HEK293 (cell line): ENCODE measurements around the gene SRR.

ENCODE experiments used
- GLI2 ChIP-seq: fragments of 450-650 bp; formaldehyde crosslinking; IDR thresholded peaks from 2 replicates; pipeline ENCODE4; 2017; ENCODE audit warnings: missing biosample characterization, missing genetic modification characterization, low read depth, borderline replicate concordance
- IKZF3 ChIP-seq: fragments of 450-650 bp; IDR thresholded peaks from 2 replicates; pipeline ENCODE4 v1.5.0; 2018; ENCODE audit warnings: missing biosample characterization, mild to moderate bottlenecking, missing genetic modification characterization, moderate library complexity
- KLF7 ChIP-seq: fragments of 450-650 bp; formaldehyde crosslinking; IDR thresholded peaks from 2 replicates; pipeline ENCODE4 v1.5.1; 2016; ENCODE audit warnings: missing biosample characterization, missing genetic modification characterization, borderline replicate concordance
- MZF1 ChIP-seq: fragments of 450-650 bp; formaldehyde crosslinking; IDR thresholded peaks from 2 replicates; pipeline ENCODE4 v1.5.1; 2017; ENCODE audit warnings: missing biosample characterization, missing genetic modification characterization, borderline replicate concordance
- PRDM2 ChIP-seq: fragments of 450-650 bp; formaldehyde crosslinking; IDR thresholded peaks from 2 replicates; pipeline ENCODE4 v1.5.1; 2016; ENCODE audit warnings: missing biosample characterization, missing genetic modification characterization, borderline replicate concordance
- PRDM4 ChIP-seq: fragments of 450-650 bp; formaldehyde crosslinking; IDR thresholded peaks from 2 replicates; pipeline ENCODE4 v1.5.1; 2017; ENCODE audit warnings: missing biosample characterization, missing genetic modification characterization
- SP7 ChIP-seq: fragments of 450-650 bp; formaldehyde crosslinking; IDR thresholded peaks from 2 replicates; pipeline ENCODE4 v1.5.1; 2016; ENCODE audit warnings: missing biosample characterization, missing genetic modification characterization
- ZBTB21 ChIP-seq: fragments of 450-650 bp; formaldehyde crosslinking; IDR thresholded peaks from 2 replicates; pipeline ENCODE4 v1.5.1; 2017; ENCODE audit warnings: missing biosample characterization, missing genetic modification characterization
- ZBTB44 ChIP-seq: fragments of 450-650 bp; IDR thresholded peaks from 2 replicates; pipeline ENCODE4 v1.5.1; 2018; ENCODE audit warnings: missing biosample characterization, mild to moderate bottlenecking, missing genetic modification characterization
- ZBTB48 ChIP-seq: fragments of 450-650 bp; formaldehyde crosslinking; IDR thresholded peaks from 2 replicates; pipeline ENCODE4 v1.5.1; 2016; ENCODE audit warnings: missing biosample characterization, missing genetic modification characterization
- ZNF10 ChIP-seq: fragments of 450-650 bp; formaldehyde crosslinking; IDR thresholded peaks from 2 replicates; pipeline ENCODE4 v1.5.1; 2017; ENCODE audit warnings: missing biosample characterization, missing genetic modification characterization
- ZNF248 ChIP-seq: fragments of 450-650 bp; formaldehyde crosslinking; IDR thresholded peaks from 2 replicates; pipeline ENCODE4 v1.5.1; 2017; ENCODE audit warnings: missing biosample characterization, missing genetic modification characterization
- ZNF362 ChIP-seq: fragments of 450-650 bp; formaldehyde crosslinking; IDR thresholded peaks from 2 replicates; pipeline ENCODE4 v1.5.1; 2016; ENCODE audit warnings: missing biosample characterization, missing genetic modification characterization
- ZNF423 ChIP-seq: fragments of 450-650 bp; formaldehyde crosslinking; IDR thresholded peaks from 2 replicates; pipeline ENCODE4 v1.5.1; 2016; ENCODE audit warnings: missing biosample characterization, missing genetic modification characterization
- ZNF623 ChIP-seq: fragments of 450-650 bp; formaldehyde crosslinking; IDR thresholded peaks from 2 replicates; pipeline ENCODE4 v1.5.1; 2016; ENCODE audit warnings: missing biosample characterization, missing genetic modification characterization
- ZNF639 ChIP-seq: fragments of 450-650 bp; formaldehyde crosslinking; IDR thresholded peaks from 2 replicates; pipeline ENCODE4 v1.5.1; 2016; ENCODE audit warnings: missing biosample characterization, missing genetic modification characterization
- ZNF654 ChIP-seq: fragments of 450-650 bp; formaldehyde crosslinking; IDR thresholded peaks from 2 replicates; pipeline ENCODE4 v1.5.1; 2016; ENCODE audit warnings: low read depth, missing biosample characterization, missing genetic modification characterization
- ZNF747 ChIP-seq: fragments of 450-650 bp; formaldehyde crosslinking; IDR thresholded peaks from 2 replicates; pipeline ENCODE4 v1.5.1; 2016; ENCODE audit warnings: missing biosample characterization, missing genetic modification characterization
- ZXDB ChIP-seq: fragments of 450-650 bp; formaldehyde crosslinking; IDR thresholded peaks from 2 replicates; pipeline ENCODE4 v1.5.1; 2016; ENCODE audit warnings: missing biosample characterization, missing genetic modification characterization
- TF ChIP-seq, protein P1 (sequence below): fragments of 450-650 bp; formaldehyde crosslinking; IDR thresholded peaks from 2 replicates; pipeline ENCODE4 v1.5.1; 2016; ENCODE audit warnings: missing biosample characterization, missing genetic modification characterization
- TF ChIP-seq, protein P2 (sequence below): fragments of 450-650 bp; formaldehyde crosslinking; IDR thresholded peaks from 2 replicates; pipeline ENCODE4 v1.5.1; 2016; ENCODE audit warnings: missing biosample characterization, missing genetic modification characterization
- TF ChIP-seq, protein P3 (sequence below): sonication (generic); formaldehyde crosslinking; IDR thresholded peaks from 2 replicates; pipeline ENCODE4 v1.8.1; 2022; ENCODE audit warnings: mild to moderate bottlenecking, moderate library complexity, missing genetic modification reagents

Gene SRR

DNA sequence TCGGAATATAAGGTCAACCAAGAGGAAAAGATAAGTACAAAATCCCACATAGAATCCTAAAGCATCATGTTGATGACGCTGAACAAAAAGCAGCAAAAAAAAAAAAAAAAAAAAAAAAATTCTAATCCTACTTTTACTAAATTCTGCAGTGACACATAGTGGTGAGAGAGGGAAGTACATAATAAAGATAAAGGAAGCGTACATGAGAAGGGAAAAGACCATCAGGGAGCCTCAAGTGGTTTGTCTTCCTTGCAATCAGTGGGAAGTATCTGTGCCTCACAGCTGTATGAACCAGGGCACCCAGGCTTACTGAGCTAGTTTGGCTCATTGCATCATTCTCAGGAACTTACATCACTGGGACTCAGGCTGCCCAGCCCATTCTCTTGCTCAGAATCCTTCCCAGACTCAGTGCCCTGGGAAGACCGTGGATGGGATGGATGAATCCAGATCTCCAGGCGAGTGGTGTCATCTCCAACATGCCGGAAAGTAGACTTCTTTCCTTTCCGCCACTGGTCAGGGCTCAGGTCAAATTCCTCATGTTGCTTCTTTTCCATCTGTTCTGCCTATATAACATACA is 21.4 kb upstream of the SRR start (continued):
- TF ChIP-seq PRDM2 (no peak), ZXDB (no peak), ZBTB48 (tag by site-specific recombination) (no peak), MZF1 (tag by site-specific recombination) (no peak), GLI2 (tag by site-specific recombination) (no peak), ZBTB21 (tag by site-specific recombination) (peak; percentile 69), ZNF623 (tag by site-specific recombination) (no peak), ZNF10 (tag by site-specific recombination) (no peak), ZNF248 (tag by site-specific recombination) (no peak), ZBTB44 (tag by site-specific recombination) (no peak), SP7 (tag by site-specific recombination) (no peak), IKZF3 (peak; percentile 34; the same call in 1 of the 2 replicates), ZNF362 (tag by site-specific recombination) (peak; percentile 98), ZNF747 (tag by site-specific recombination) (no peak), ZNF639 (no peak), PRDM4 (tag by site-specific recombination) (no peak), ZNF654 (peak; percentile 85), ZNF423 (tag by site-specific recombination) (no peak), KLF7 (tag by site-specific recombination) (no peak)
- TF ChIP-seq, protein P1, sequence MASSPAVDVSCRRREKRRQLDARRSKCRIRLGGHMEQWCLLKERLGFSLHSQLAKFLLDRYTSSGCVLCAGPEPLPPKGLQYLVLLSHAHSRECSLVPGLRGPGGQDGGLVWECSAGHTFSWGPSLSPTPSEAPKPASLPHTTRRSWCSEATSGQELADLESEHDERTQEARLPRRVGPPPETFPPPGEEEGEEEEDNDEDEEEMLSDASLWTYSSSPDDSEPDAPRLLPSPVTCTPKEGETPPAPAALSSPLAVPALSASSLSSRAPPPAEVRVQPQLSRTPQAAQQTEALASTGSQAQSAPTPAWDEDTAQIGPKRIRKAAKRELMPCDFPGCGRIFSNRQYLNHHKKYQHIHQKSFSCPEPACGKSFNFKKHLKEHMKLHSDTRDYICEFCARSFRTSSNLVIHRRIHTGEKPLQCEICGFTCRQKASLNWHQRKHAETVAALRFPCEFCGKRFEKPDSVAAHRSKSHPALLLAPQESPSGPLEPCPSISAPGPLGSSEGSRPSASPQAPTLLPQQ (tag by site-specific recombination) = peak; percentile 56
- TF ChIP-seq, protein P2, sequence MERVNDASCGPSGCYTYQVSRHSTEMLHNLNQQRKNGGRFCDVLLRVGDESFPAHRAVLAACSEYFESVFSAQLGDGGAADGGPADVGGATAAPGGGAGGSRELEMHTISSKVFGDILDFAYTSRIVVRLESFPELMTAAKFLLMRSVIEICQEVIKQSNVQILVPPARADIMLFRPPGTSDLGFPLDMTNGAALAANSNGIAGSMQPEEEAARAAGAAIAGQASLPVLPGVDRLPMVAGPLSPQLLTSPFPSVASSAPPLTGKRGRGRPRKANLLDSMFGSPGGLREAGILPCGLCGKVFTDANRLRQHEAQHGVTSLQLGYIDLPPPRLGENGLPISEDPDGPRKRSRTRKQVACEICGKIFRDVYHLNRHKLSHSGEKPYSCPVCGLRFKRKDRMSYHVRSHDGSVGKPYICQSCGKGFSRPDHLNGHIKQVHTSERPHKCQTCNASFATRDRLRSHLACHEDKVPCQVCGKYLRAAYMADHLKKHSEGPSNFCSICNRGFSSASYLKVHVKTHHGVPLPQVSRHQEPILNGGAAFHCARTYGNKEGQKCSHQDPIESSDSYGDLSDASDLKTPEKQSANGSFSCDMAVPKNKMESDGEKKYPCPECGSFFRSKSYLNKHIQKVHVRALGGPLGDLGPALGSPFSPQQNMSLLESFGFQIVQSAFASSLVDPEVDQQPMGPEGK (tag by site-specific recombination) = no peak
- TF ChIP-seq, protein P3, sequence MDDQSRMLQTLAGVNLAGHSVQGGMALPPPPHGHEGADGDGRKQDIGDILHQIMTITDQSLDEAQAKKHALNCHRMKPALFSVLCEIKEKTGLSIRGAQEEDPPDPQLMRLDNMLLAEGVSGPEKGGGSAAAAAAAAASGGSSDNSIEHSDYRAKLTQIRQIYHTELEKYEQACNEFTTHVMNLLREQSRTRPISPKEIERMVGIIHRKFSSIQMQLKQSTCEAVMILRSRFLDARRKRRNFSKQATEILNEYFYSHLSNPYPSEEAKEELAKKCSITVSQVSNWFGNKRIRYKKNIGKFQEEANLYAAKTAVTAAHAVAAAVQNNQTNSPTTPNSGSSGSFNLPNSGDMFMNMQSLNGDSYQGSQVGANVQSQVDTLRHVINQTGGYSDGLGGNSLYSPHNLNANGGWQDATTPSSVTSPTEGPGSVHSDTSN (CRISPR knock-in tag) = no peak
